ENCODE data around the gene CENPP.
"Not testable (repeated sequence)": the region's sequence is repeated elsewhere in the genome, so short reads cannot be mapped to it uniquely, and the experiment has no call there.

Gene CENPP

GRCh38 chr9:92619601-92620300 is 294.0 kb downstream of the CENPP start:
- DNase-seq, result no peak

GRCh38 chr9:92620845-92621244 is 295.1 kb downstream of the CENPP start:
- DNase-seq, result no peak

DNA sequence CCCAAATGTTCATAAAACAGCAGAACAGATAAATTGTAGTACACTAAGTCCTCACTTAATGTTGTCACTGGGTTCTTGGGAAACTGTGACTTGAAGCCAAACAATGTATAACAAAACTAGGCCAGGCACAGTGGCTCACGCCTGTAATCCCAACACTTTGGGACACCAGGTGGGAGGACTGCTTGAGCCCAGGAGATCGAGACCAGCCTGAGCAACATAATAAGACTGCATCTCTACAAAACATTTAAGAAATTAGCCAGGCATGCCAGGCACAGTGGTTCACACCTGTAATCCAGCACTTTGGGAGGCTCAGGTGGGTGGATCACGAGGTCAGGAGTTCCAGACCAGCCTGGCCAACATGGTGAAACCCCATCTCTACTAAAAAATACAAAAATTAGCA is 298.2 kb downstream of the CENPP start:
- DNase-seq, result not testable (repeated sequence)

DNA sequence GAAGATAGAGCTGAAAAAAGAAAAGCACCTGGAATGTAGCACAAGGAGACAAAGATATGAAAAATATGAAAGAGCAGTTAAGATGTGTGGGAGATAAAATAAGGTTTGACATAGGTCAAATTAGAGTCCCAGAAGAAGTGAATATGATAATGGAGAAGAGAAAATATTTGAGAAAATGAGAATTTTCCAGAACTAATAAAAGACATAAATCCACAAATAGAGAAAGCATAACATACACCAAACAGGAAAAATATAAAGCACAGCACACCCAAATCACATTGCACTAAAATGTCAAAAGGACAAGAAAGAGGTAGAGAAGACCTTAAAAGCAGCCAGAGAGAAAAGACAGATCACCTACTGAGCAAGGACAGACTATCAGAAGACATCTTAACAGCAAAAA is 300.7 kb downstream of the CENPP start:
- no peak for DNase-seq

GRCh38 chr9:92627651-92628050 is 301.9 kb downstream of the CENPP start:
- DNase-seq, result no peak

GRCh38 chr9:92631452-92632343 is 305.9 kb downstream of the CENPP start:
- DNase-seq, result no peak

DNA sequence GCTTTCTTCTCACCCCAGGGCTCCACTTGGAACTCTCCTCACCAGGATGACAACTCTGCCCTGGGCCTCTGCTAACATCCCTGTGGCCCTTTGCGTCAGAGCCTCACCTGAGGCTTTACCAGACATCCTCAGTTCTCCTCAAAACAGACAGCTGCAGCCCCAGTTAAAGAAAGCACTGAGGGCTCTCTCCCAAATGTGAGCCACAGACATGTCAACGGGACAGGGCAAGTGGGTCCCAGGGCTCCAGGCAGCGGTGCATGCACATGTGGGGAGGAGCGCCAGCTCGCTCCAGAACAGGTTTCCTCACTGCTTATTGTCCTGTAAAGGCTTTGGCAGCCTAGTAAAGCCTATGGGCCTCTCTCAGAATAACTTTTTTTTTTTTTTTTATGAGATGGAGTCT is 306.9 kb downstream of the CENPP start:
- DNase-seq, result no peak

- no peak for DNase-seq
Measured at GRCh38 chr9:92633614-92634278, 308.0 kb downstream of the CENPP start.

DNA sequence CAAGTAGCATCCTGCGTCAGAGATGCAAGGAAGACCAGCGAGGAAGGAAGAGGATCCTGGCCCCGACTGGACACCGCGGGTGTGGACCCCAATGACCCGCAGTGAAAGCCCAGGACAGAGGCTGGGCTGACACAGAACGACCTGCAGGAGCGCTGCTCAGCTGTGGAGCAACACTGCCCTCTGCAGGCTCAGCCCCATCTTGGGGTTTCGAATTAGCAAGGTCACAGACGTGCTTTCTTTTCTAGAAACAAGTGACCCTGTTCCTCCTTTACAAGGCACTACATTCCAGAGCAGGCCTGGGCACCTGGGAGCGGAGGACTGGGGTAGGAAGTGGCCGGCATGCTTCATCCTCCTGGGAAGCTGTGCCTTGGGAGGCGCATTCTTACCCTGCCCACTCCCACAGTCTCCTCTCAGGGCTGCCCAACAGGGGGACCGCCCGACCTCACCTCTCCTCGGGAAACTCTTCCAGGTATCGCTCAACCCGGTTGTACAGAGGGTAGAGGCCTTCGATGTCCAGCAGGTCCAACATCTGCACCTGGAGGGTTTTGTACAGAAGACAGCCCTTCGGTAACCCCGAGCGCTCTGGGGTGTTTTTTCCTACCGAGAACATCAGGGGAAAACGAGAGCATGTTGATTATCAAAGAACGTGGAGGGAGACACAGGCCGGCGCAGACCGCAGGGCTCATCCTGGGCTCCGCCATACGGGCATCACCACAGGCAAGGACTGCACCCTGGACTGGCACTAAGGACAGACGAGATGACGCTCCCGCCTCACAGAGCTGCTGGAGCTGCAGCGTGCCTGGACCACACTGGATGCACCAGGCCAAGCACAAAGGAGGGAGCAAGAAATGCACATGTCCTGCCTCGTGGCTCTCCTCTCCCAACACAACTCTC is 309.2 kb downstream of the CENPP start:
- DNase-seq, result peak; percentile 65

- DNase-seq, result no peak
Measured at GRCh38 chr9:92635760-92636159, 310.0 kb downstream of the CENPP start.

DNA sequence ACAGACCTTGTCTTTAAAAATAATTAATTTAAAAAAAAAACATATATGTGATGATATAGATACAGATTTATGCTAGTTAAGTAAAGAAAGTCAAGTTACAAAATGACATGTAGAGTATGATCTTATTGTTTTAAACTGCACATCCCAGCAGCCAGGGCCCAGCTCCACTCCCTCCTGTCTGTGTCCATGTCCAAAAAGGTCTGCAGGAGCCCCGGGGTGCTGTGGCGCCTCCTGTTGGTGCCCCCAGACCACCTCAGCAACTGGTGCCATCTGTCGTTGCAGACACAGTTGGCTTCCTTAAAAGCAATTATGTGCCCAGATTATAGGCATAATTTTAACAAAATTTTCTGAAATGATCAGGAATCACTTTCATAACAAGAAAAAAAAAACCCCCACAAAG is 310.9 kb downstream of the CENPP start:
- no peak for DNase-seq

- no peak for DNase-seq
Measured at GRCh38 chr9:92637326-92637725, 311.6 kb downstream of the CENPP start.

DNA sequence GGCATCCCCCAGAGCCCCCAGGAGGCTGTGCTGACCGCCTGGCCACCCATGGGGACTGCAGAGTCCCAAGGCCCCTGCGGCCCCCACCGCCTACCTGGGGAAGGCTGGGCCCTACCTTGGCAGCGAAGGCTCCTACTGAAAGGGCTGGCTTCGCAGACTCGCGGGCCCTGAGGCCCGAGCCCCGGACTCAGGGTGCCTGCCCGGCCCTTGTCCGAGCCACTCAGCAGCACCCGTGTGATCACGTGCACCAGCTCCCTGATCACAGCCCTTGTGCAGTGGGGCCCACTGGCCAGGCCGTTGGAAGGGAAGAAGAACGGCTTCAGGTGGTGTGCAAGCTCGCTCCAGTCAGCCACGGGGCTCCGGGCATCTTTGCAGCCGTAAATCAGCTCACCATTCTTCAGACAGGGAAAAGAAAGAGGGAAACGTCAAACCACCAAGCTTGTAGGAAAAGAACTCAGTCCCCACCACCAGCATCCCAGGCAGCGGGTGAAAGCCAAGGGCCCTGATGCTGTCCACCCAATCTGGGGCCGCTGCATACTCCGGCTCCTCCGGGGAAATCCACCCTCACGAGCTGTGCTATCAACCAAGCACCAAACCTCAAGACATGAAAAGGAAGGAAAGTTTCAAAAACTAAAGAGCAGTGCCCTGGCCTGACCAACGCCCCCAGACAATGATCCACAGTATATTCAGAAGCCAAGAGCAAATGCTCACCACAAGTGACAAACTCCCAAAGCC is 312.3 kb downstream of the CENPP start:
- DNase-seq, result no peak

DNA sequence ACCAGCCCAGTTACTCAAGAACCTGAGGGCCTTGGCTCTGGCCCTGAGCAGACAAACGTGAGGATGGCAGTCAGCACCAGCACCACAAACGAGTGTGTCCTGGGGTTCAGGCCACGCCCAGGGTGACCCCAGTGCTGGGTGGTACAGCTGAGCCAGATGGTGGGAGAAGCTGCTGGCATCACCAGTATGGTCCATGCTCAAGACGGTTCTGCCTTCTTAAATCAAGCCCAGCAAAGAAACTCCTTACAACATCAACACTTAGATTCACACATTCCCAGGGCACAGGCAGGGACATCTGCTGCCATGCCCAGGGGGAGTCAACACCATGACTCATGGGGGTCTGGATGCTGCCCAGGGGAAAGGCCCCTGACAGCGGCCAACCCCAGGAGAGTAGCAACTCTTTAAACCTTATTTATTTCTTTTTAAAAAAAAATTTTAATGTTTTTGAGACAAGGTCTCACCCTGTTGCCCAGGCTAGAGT is 312.9 kb downstream of the CENPP start:
- DNase-seq, result no peak

GRCh38 chr9:92639124-92639523 is 313.4 kb downstream of the CENPP start:
- no peak for DNase-seq

DNA sequence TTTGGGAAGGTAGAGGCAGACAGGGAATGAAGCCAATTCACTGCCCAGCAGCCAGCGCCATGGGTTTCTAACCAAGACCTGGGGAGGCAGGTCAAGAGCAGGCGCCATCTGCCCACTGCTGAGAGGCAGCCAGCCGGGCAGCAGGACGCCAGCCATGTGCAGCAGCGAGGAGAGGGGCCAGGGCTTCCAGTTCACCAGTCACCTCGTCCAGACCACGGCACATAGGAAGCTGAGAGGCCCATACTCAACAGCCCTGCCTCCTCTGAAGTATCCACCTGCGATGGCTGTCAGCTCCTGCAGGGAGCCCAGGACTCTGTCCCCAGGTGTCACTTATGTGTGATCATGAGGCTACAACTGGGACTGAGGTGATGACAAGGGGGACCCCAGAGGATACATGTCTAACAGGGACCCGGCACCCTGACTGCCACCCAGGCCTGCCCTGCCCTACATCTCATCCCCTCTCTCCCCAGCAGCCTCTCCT is 314.1 kb downstream of the CENPP start:
- no peak for DNase-seq

DNA sequence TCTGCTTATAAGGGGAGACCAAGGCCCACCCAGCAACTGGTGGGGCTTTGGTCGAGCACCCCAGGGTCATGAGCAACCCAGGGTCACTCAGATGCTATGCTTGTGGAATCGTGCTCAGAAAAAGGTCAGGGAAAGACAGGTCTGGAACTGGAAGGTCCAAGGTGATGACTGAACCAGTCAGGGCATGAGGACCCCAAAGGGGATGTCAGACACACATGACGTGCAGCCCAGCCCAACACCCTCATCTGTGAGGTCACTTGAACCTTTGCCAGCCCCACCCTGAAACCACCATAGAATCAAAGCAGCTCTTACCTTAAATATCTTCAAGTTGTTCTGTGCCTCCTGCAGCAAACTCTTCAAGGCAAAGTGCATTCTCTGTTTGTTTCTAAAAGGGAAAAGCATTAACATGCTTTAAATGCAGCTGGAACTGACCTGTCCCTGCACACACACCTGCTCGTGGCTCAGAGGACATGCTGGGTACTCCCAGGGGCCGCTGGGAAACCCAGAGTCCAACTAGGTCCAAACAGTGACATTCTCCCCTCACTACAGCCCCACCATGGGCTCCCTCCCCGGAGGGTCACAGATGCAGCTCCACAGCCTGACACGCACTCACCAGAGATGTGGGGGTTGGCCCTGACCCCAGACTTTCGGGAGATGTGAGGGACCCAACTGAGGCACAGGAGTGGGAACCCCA is 314.8 kb downstream of the CENPP start:
- no peak for DNase-seq

GRCh38 chr9:92641092-92641809 is 315.5 kb downstream of the CENPP start:
- no peak for DNase-seq

DNA sequence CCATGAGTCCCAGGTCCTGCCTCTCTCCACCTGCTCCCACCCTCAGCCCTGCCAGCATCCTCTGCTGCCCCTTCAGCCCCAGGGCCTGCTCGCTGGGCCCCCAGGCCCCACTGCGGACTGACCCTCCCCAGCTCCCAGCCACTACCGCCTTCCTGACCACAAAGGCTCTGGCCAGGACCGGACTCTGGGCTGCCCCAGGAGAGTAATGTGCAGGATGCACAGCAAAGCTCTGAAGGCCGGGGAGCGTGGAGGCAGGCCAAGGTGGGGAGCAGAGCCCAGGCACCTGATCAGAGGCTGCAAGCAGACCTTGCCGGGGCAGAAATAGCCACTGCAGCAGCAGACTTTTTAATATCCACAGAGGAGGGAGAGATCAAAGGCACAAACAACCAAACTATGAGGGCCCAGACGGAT is 316.3 kb downstream of the CENPP start:
- DNase-seq, result no peak

DNA sequence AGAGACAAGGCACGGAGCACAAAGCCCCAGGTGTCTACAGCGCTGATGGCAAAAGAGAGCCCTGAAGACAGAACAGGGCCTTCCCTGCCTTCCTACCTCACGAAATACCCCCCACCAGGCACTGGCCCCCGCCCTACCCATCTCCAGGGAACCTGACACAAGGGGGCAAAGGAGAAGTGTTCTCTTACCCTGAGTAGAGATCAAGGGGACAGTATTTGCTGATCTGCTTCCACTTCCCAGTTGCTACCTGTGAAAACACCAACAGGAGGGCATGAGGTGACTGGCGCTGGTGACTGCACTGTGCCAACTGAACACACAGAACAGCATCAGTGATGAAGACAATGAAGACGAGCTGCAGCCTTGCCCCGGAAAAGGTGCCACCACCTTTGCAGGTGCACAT is 316.8 kb downstream of the CENPP start:
- no peak for DNase-seq
